ENCODE measurements around the gene PRKG1. TPM values are rescaled to one million over a fixed set of nuclear protein-coding genes. Genes with fewer than 3 reads are reported as not detected.

The PRKG1 gene
- total RNA-seq, 2 experiments from 2014 or later = not detected

DNA sequence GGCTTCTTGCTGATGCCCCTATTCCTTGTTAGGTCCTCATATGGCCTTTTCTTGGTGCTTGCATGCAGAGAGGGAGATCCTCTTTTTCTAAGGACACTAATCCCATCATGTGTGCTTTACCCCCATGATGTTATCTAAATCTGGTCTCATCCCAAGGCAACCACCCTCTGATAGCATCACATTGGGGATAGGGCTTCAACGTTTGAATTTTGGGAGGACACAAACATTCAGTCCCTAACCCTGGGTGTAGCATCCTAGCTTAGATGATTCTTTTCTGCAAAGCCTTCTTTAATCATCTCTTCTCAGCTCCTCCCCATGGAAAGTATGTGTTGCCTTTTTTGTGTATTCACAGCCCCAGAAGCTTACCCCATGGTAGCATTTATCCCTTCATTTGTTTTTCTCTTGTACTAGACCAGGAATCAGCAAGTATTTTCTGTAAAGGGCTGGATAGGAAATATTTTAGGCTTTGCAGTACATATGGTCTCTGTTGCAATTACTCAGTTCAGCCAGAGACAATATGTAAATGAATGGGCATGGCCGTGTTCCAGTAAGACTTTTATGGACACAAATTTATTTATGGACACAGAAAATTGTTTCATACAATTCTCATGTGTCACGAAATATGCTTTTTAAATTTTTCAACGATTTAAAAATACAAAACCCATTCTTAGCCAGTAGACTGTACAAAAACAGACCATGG, 726.6 kb downstream of the PRKG1 start:
- Mint-ChIP-seq H3K4me3 (no peak overlapping the region), H3K36me3 (no peaks in the 10 kb centered on the region), H3K27ac (no peak overlapping the region), H3K4me1 (no peaks in the 10 kb centered on the region), H3K9me3 (no peaks in the 10 kb centered on the region), H3K27me3 (peaks cover 11% of the 10 kb centered on the region)
- no peak for DNase-seq

DNA sequence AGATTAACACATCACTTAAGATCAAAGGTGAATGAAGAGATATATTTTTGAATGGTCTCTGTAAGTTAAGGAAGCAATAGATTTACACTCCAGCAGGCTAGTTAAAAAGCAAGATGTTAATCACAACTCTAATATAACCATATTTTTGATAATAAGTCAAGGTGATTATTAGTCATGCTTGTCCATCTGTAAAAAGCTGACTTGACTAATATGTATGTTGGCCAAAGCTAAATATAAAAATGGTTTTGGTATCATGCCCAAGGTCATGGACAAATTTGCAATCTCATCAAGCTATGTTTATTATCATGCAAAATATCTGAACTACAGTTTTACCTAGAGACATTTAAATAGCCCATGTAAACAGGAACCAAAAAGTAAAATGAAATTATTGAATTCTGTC, 727.7 kb downstream of the PRKG1 start:
- H3K9me3 Mint-ChIP-seq = no peaks in the 10 kb centered on the region
- peaks cover 7% of the 10 kb centered on the region for H3K27me3 Mint-ChIP-seq
- no peak overlapping the region for H3K4me3 Mint-ChIP-seq
- no peak overlapping the region for H3K27ac Mint-ChIP-seq
- H3K36me3 Mint-ChIP-seq = no peaks in the 10 kb centered on the region
- no peak for DNase-seq
- H3K4me1 Mint-ChIP-seq = no peaks in the 10 kb centered on the region

- no peaks in the 10 kb centered on the region for H3K9me3 Mint-ChIP-seq
- H3K4me1 Mint-ChIP-seq = no peaks in the 10 kb centered on the region
- no peak overlapping the region for H3K4me3 Mint-ChIP-seq
- no peaks in the 10 kb centered on the region for H3K27me3 Mint-ChIP-seq
- H3K36me3 Mint-ChIP-seq = no peaks in the 10 kb centered on the region
- H3K27ac Mint-ChIP-seq = no peak overlapping the region
- no peak for DNase-seq
Observed at GRCh38 chr10:51804866-51805265, 730.6 kb downstream of the PRKG1 start.

DNA sequence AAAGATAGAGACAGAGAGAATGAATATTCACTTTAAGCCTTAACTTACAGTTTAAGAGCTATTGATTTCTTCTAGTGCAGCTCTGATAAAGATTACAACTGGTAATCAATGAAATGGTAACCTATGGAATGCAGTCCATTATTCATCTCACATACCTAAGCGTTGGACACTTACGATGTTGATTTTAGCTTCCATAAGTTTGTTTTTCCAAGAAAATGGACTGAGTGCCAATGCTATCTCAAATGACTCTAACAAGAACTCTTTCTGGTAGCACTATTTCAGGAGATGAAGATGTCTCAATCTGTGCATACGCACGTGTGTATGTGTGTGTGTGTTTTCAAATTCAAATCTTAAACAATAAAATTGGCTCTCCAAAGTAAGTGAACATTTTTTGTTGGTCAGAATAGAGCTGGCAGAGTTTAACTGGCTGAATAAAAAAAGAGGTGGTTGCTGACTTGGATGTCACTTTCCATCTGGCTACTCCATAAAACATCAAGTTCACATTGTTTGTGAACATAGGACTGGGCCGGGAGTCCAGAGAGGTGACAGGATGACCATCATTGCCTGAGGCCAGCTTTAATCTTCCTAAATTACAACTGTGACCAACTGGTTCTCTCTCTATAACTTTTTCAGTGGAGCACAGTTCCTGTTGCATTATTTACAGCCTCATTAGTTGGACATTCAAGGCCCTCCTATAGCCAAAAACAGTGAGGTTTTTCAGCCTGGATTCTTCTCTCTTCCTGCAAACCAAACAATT, 732.0 kb downstream of the PRKG1 start:
- no peak overlapping the region for H3K4me3 Mint-ChIP-seq
- H3K36me3 Mint-ChIP-seq = no peaks in the 10 kb centered on the region
- no peak overlapping the region for H3K27ac Mint-ChIP-seq
- H3K9me3 Mint-ChIP-seq = no peaks in the 10 kb centered on the region
- no peaks in the 10 kb centered on the region for H3K27me3 Mint-ChIP-seq
- no peak for DNase-seq
- H3K4me1 Mint-ChIP-seq = no peaks in the 10 kb centered on the region

DNA sequence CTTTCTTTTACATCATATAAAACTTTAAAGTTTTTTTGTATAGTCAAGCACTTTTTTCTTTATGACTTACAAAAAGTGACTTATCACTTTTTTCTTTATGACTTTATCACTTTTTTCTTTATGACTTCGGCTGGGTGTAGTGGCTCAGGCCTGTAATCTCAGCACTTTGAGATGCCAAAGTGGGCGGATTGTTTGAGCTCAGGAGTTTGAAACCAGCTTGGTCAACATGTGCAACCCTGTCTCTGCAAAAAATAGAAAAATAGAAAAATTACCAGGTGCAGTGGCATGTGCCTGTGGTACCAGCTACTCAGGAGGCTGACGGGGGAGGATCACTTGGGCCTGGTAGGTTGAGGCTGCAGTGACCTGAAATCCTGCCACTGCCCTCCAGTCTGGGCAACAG, 733.9 kb downstream of the PRKG1 start:
- no peak overlapping the region for H3K4me3 Mint-ChIP-seq
- no peaks in the 10 kb centered on the region for H3K36me3 Mint-ChIP-seq
- DNase-seq = no peak
- no peaks in the 10 kb centered on the region for H3K4me1 Mint-ChIP-seq
- no peaks in the 10 kb centered on the region for H3K27me3 Mint-ChIP-seq
- H3K9me3 Mint-ChIP-seq = no peaks in the 10 kb centered on the region
- no peak overlapping the region for H3K27ac Mint-ChIP-seq

DNA sequence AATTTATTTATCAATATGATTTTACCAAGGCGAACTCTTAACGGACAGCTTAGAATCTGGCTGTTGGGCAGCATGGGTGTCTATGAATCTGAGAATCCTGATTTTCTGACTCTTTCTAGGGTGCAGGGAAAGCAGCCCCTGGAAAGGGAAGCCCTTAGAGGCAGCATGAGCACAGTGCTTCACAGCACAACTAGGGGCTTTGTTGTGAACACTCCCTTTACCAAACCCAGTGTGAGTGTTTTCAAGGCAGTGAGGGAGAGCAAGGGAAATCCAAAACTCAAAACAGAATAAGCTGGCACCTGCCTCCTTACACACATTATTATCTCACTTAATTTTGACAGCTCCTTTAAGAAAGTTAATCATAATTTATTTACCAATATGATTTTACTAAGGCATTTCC, 741.4 kb downstream of the PRKG1 start:
- DNase-seq = no peak
- no peak overlapping the region for H3K4me3 Mint-ChIP-seq
- H3K27me3 Mint-ChIP-seq = no peaks in the 10 kb centered on the region
- H3K27ac Mint-ChIP-seq = no peak overlapping the region
- no peaks in the 10 kb centered on the region for H3K36me3 Mint-ChIP-seq
- no peaks in the 10 kb centered on the region for H3K4me1 Mint-ChIP-seq
- no peaks in the 10 kb centered on the region for H3K9me3 Mint-ChIP-seq

GRCh38 chr10:51821045-51821444, 746.8 kb downstream of the PRKG1 start:
- Mint-ChIP-seq H3K27ac (no peak overlapping the region), H3K4me3 (no peak overlapping the region), H3K9me3 (no peaks in the 10 kb centered on the region), H3K27me3 (peaks cover 9% of the 10 kb centered on the region), H3K36me3 (no peaks in the 10 kb centered on the region), H3K4me1 (no peaks in the 10 kb centered on the region)
- DNase-seq = no peak

DNA sequence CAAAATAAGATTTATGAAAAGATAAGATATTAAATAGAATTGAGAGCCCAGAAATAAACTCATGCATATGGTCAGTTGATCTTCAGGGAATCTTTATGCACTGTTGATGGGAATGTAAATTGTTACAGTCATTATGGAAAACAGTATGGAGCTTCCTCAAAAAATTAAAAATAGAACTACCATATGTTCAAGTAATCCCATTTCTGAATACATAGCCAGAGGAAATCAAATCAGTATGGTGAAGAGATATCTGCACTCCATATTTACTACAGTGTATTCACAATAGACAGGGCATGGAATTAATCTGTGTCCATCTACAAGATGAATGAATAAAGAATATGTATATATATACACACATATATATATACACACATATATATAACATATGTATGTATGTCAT, 747.5 kb downstream of the PRKG1 start:
- Mint-ChIP-seq H3K4me1 (no peaks in the 10 kb centered on the region), H3K9me3 (no peaks in the 10 kb centered on the region), H3K36me3 (no peaks in the 10 kb centered on the region), H3K27ac (no peak overlapping the region), H3K27me3 (peaks cover 9% of the 10 kb centered on the region), H3K4me3 (no peak overlapping the region)
- DNase-seq = no peak

- Mint-ChIP-seq H3K27ac (no peak overlapping the region), H3K36me3 (no peaks in the 10 kb centered on the region), H3K4me3 (no peak overlapping the region), H3K9me3 (peaks cover 8% of the 10 kb centered on the region), H3K4me1 (peaks cover 3% of the 10 kb centered on the region), H3K27me3 (no peaks in the 10 kb centered on the region)
- DNase-seq = no peak
Observed at GRCh38 chr10:51832652-51833383, 758.5 kb downstream of the PRKG1 start.

DNA sequence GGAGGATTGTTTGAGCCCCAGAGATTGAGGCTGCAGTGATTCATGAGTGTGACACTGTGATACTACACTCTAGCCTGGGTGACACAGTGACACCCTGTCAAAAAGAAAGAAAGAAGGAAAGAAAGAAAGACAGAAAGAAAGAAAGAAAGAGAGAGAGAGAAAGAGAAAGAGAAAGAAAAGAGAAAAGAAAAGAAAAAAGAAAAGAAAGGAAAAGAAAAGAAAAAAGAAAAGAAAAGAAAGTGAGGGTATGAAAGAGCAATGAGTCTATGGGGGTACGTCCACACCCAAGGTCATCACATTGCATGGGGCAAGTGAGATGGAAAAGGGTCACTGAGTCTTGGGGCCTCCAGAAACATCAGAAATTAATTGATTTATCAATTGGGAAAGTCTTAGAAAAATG, 760.3 kb downstream of the PRKG1 start:
- peaks cover 3% of the 10 kb centered on the region for H3K4me1 Mint-ChIP-seq
- no peaks in the 10 kb centered on the region for H3K27me3 Mint-ChIP-seq
- DNase-seq = no peak
- H3K36me3 Mint-ChIP-seq = no peaks in the 10 kb centered on the region
- no peak overlapping the region for H3K27ac Mint-ChIP-seq
- no peak overlapping the region for H3K4me3 Mint-ChIP-seq
- H3K9me3 Mint-ChIP-seq = peaks cover 5% of the 10 kb centered on the region

DNA sequence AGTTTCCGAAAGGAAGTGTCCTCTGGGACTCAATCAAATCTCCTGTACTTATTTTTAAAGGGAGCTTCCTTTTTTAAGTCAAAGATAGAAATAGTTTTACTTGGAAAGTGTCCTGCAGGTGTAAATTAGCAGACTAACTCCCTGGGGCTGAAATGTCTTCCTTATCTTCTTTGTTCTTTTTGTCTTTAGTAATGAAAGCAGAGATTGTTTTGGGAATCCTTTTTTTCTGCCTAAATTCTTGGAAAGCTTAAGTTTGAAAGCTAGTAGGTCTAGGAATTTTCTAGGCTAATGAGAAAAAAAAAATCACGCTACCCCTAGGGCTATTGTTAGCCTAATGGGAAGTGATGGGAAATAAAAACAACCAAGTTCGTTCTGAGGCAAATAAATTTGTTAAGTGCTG, 764.2 kb downstream of the PRKG1 start:
- Mint-ChIP-seq H3K27ac (no peak overlapping the region), H3K4me3 (no peak overlapping the region), H3K9me3 (peaks cover 5% of the 10 kb centered on the region), H3K4me1 (no peaks in the 10 kb centered on the region), H3K36me3 (no peaks in the 10 kb centered on the region), H3K27me3 (no peaks in the 10 kb centered on the region)
- no peak for DNase-seq

DNA sequence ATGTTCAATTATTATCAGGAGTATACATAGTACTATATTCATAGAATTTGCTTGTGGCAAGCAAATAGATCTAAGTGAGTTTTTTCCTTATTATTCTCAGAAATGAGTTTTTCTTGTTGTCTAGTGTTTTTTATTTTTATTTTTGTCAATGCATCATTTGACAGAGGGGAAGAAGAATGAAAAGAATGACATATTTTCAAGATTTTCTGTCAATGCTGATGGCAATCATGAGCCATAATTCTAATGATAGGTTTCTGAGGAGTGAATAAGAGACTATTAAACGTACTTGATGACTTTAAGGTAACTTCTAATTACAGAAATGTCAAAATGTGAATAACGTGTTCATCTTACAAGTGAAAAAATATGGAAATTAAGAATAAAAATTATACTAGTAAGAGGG, 769.7 kb downstream of the PRKG1 start:
- DNase-seq = no peak
- Mint-ChIP-seq H3K4me3 (no peak overlapping the region), H3K9me3 (no peaks in the 10 kb centered on the region), H3K4me1 (no peaks in the 10 kb centered on the region), H3K27me3 (no peaks in the 10 kb centered on the region), H3K36me3 (no peaks in the 10 kb centered on the region), H3K27ac (no peak overlapping the region)

DNA sequence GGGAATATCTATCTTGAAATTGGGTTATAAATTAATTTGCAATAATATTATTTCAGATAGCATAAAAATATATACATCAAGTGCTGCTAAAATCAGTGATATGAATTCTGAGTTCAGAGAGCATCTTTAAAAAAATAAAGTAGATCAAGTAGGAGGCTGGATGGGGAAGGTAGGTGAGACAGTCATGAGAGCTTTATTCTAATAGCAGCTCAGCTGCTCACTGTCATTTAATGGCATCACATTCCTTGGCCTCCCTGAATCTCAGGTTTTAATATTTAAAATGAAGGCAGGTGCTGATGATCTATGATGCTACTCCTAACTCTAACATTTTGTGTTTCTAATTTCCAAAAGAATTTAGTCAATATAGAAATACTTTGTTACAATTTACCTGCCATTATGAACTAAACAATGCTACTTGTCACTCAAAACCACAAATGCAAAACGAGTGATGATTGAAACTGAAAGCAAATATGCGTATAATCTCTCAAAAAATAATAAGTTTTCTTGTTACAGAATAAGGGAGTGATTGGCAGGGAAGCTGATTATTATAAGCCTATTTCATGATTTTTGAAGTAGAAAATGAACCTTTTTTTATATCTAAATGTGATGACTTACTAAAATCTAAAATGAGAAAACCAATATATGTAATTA, 772.7 kb downstream of the PRKG1 start:
- no peaks in the 10 kb centered on the region for H3K36me3 Mint-ChIP-seq

GRCh38 chr10:51852297-51852696, 778.0 kb downstream of the PRKG1 start:
- H3K36me3 Mint-ChIP-seq = no peaks in the 10 kb centered on the region
- no peaks in the 10 kb centered on the region for H3K9me3 Mint-ChIP-seq
- no peak overlapping the region for H3K27ac Mint-ChIP-seq
- H3K4me1 Mint-ChIP-seq = no peaks in the 10 kb centered on the region
- no peaks in the 10 kb centered on the region for H3K27me3 Mint-ChIP-seq
- DNase-seq = no peak
- no peak overlapping the region for H3K4me3 Mint-ChIP-seq

More for the DNA sequence above, 772.7 kb downstream of the PRKG1 start:
- Mint-ChIP-seq H3K27ac (no peak overlapping the region), H3K4me1 (no peaks in the 10 kb centered on the region), H3K9me3 (no peaks in the 10 kb centered on the region), H3K27me3 (no peaks in the 10 kb centered on the region), H3K4me3 (no peak overlapping the region)
- no peak for DNase-seq

GRCh38 chr10:51857305-51857704, 783.0 kb downstream of the PRKG1 start:
- Mint-ChIP-seq H3K9me3 (no peaks in the 10 kb centered on the region), H3K27ac (no peak overlapping the region), H3K4me1 (no peaks in the 10 kb centered on the region), H3K27me3 (no peaks in the 10 kb centered on the region), H3K36me3 (no peaks in the 10 kb centered on the region), H3K4me3 (no peak overlapping the region)
- DNase-seq = no peak

Data from activated naive CD8-positive, alpha-beta T cell treated with anti-CD3 and anti-CD28 coated beads for 36 hours (primary cell).